Lower leg skin (tissue), 4 donors: ENCODE measurements around the gene NCOA1. TPM values are rescaled to one million over a fixed set of nuclear protein-coding genes. Genes with fewer than 3 reads are reported as not detected.
"Not testable (repeated sequence)": the region's sequence is repeated elsewhere in the genome, so short reads cannot be mapped to it uniquely, and the experiment has no call there.

Experiments
- DNase-seq, 2 donors: peaks; one replicate each; pipeline ENCODE4 v3.0.0-alpha.2; 2019; ENCODE audit warnings: low spot score in 2 of 2
- H3K4me3 ChIP-seq: fragments of 200-600 bp; sonication (generic); 2 replicates; pipeline ENCODE4 v1.5.1; 2017; ENCODE audit warnings: mild to moderate bottlenecking, low read depth; ENCODE audit not compliant: poor library complexity, severe bottlenecking
- POLR2A ChIP-seq, 2 donors: fragments of 450-650 bp; IDR thresholded peaks; one replicate each; pipeline ENCODE4 v1.6.1; 2016 to 2017; ENCODE audit warnings: antibody characterized with exemption in 2 of 2, mild to moderate bottlenecking in 1 of 2, moderate library complexity in 1 of 2
- WGBS, 2 donors: methylation state at CpG; one replicate each; pipeline ENCODE4 v1.1.5; 2018; 5-methylcytosine and 5-hydroxymethylcytosine counted together
- intact Hi-C: fragments of 100-400 bp; cut with DNase I; formaldehyde crosslinking; loops from one replicate; pipeline ENCODE4 v1.15.0; 2023; ENCODE audit warnings: low total_unique reads
- total RNA-seq, 4 donors: library from RNA; depleted of rRNA; stranded (reverse); fragments of >200 nt; gene quantifications; one replicate each; pipeline ENCODE4 v1.1.0, GENCODE V29; 2016
- TF ChIP-seq, protein P1 (sequence below), 3 donors: fragments of 450-650 bp; IDR thresholded peaks; one replicate each; pipeline ENCODE4 v1.5.1; 2016; ENCODE audit warnings: antibody characterized with exemption in 3 of 3, mild to moderate bottlenecking in 3 of 3, moderate library complexity in 2 of 3

The NCOA1 gene
- total RNA-seq, 4 donors from 2014 or later, result 37.9 to 50.1 (median 45.0) TPM

DNA sequence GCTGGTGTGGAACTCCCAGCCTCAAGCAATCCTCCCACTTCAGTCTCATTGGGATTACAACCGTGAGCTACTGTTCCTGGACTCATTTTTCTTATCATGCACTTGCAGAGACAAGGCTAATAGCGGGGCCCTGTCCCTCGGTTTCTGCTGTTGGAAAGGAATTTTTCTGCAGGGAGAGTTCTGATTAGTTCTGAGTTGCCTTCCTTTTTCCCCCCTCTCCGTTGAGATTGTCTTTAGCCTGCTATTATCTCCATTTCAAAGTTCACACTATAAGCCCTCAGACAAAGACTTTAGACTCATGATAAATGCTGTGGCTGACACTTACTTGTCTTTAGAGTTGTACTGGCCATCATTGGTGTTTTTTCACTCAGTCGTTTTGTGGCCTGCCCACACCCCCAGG lies 97.2 kb downstream of the NCOA1 start:
- no peak for DNase-seq
- no peak overlapping the region for H3K4me3 ChIP-seq
- 90 to 92% methylated on average over 5 of the region's 5 CpGs for WGBS, 2 donors
- no peak for TF ChIP-seq POLR2A (IDR thresholded peaks at IDR 0.05)
- TF ChIP-seq, protein P1, sequence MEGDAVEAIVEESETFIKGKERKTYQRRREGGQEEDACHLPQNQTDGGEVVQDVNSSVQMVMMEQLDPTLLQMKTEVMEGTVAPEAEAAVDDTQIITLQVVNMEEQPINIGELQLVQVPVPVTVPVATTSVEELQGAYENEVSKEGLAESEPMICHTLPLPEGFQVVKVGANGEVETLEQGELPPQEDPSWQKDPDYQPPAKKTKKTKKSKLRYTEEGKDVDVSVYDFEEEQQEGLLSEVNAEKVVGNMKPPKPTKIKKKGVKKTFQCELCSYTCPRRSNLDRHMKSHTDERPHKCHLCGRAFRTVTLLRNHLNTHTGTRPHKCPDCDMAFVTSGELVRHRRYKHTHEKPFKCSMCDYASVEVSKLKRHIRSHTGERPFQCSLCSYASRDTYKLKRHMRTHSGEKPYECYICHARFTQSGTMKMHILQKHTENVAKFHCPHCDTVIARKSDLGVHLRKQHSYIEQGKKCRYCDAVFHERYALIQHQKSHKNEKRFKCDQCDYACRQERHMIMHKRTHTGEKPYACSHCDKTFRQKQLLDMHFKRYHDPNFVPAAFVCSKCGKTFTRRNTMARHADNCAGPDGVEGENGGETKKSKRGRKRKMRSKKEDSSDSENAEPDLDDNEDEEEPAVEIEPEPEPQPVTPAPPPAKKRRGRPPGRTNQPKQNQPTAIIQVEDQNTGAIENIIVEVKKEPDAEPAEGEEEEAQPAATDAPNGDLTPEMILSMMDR (IDR thresholded peaks at IDR 0.05), result no peak
- intact Hi-C loops, result no loop called here

DNA sequence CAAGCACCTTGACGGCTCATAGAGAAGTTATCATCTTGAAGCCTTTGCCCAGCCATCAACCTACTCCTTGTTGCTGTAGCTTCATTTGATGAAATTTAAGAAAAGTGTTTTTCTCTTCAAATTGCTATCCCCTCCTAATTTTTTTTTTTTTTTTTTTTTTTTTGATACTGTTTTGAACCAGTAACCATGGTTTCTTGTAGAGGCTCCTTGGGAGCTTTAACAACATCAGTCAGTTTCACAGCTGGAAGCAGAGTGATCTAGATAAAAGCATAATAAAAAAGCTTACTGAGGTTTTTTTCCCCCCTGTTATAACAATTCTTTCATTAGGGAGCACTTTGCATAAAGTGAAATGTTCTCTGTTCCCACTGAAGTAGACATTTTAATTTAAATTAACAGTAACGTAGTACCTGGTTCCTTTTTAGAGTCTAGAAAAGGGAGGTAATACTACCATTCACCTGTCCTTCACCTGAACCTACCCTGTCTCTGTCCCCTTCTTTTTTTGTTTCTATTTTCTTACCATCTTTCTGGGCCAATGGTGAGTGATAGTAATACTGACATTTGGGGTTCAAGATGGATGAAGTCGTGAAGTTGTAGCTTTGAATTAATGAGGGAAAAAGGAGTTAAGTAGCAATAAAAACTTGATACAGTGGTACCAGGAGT lies 101.5 kb downstream of the NCOA1 start:
- WGBS, 2 donors, result 85 to 91% methylated on average over 3 of the region's 3 CpGs
- no peak overlapping the region for H3K4me3 ChIP-seq
- no peak for DNase-seq
- no peak for TF ChIP-seq POLR2A (IDR thresholded peaks at IDR 0.05)
- TF ChIP-seq, protein P1 (IDR thresholded peaks at IDR 0.05), result no peak
- intact Hi-C loops, result no loop called here

DNA sequence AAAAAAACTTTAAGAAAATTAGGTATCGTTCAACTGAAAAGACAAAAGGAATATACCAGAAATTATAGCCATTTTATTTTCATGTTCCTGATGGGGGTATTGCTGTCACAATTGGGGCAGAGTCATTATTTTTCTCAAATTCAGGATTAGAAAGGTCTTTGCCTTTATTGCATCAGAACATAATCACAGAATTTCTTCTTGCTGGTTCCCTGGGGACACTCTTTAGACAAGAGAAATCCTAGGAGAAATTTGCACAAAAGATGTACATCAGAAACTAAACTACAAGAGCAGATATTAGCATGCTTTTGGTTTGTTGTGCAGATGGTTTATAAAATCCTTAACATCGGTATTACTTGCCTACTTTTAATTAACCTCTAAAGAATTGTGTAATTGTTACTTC lies 103.2 kb downstream of the NCOA1 start:
- intact Hi-C loops, result no loop called here
- TF ChIP-seq, protein P1 (IDR thresholded peaks at IDR 0.05), result no peak
- no peak for TF ChIP-seq POLR2A (IDR thresholded peaks at IDR 0.05)
- H3K4me3 ChIP-seq, result no peak overlapping the region
- DNase-seq, result no peak
- 83 to 88% methylated on average over 2 of the region's 2 CpGs for WGBS, 2 donors

DNA sequence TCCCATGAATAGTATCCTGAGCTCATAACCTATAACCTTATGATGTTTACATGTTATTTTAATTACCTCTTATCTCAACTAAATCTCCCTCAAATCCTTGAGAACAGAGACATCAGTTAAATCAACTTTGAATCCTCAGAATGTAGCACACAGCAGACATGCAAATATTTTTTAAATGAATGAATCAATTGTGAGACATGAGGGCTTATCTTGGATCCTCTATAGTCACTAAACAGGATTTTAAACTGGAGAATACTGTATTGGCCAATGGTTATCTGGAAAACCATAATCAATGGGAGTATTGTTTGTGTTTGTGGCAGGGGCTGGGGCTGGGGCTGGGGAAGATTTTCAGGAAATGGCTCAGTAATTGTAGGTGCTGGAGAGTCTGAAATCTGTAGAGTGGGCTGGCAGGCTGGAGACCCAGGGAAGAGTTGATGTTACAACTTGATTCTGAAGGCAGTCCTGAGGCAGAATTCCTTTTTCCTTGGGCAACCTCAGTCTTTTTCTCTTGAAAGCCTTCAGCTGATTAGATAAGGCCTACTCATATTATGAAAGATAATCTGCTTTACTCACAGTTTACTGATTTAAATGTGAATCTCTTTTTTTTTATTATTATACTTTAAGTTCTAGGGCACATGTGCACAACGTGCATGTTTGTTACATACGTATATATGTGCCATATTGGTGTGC lies 106.3 kb downstream of the NCOA1 start:
- DNase-seq, result no peak
- intact Hi-C loops, result no loop called here
- WGBS, 2 donors, result 83 to 92% methylated on average over 2 of the region's 2 CpGs

DNA sequence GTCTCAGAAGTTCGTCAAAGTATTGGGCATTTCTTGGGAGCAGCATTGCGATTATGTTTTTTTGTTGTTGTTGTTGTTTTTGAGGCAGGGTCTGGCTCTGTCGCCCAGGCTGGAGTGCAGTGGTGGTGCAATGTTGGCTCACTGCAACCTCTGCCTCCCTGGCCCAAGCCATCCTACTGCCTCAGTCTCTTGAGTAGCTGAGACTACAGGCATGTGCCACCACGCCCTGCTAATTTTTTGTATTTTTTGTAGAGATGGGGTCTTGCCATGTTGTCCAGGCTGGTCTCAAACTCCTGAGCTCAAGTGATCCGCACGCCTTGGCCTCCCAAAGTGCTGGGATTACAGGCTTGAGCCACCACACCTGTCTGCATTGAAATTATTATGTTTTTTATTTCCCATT lies 109.1 kb downstream of the NCOA1 start:
- intact Hi-C loops, DNase-seq, H3K4me3 ChIP-seq: not testable (repeated sequence)
- WGBS, 2 donors, result 98 to 99% methylated on average over 6 of the region's 6 CpGs

More for the DNA sequence above, 106.3 kb downstream of the NCOA1 start:
- H3K4me3 ChIP-seq, result no peak overlapping the region
- no peak for TF ChIP-seq POLR2A (IDR thresholded peaks at IDR 0.05)
- TF ChIP-seq, protein P1 (IDR thresholded peaks at IDR 0.05), result no peak

DNA sequence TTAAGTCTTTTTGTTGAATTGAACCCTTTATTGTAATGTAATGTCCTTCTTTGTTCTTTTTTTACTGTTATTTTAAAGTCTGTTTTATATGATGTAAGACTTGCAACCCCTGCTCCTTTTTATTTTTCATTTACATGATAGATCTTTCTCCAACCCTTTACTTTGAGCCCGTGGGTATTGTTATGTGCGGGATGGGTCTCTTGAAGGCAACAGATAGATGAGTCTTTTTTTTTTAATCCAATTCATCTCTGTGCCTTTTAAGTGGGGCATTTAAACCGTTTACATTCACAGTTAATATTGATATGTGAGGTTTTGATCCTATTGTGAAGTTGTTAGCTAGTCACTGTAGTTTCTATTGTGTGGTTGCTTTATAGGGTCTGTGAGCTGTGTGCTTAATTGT lies 120.6 kb downstream of the NCOA1 start:
- intact Hi-C loops, result no loop called here

More for the DNA sequence above, 120.6 kb downstream of the NCOA1 start:
- no peak overlapping the region for H3K4me3 ChIP-seq
- TF ChIP-seq POLR2A (IDR thresholded peaks at IDR 0.05), result no peak
- TF ChIP-seq, protein P1 (IDR thresholded peaks at IDR 0.05), result no peak
- no peak for DNase-seq
- WGBS, 2 donors, result 92 to 93% methylated on average over 3 of the region's 3 CpGs
